C4-2B (cell line): ENCODE measurements around the gene ANKRD44.

Experiments used
- H3K27ac ChIP-seq: fragments of 450-650 bp; 2 replicates; pipeline ENCODE4 v1.5.1; 2017
- CTCF ChIP-seq: fragments of 450-650 bp; conservative IDR thresholded peaks from 2 replicates; pipeline ENCODE4 v1.5.1; 2017; ENCODE audit warnings: mild to moderate bottlenecking
- ZFX ChIP-seq: fragments of 450-650 bp; IDR thresholded peaks from 2 replicates; pipeline ENCODE4 v1.6.1; 2017

Gene ANKRD44

GRCh38 chr2:197195518-197195917, 115.1 kb downstream of the ANKRD44 start:
- TF ChIP-seq CTCF = no peak
- H3K27ac ChIP-seq = no peak overlapping the region

GRCh38 chr2:197191940-197192322, 118.6 kb downstream of the ANKRD44 start:
- H3K27ac ChIP-seq = no peak overlapping the region
- no peak for TF ChIP-seq CTCF
- TF ChIP-seq ZFX = no peak

GRCh38 chr2:197191177-197191939, 119.2 kb downstream of the ANKRD44 start:
- H3K27ac ChIP-seq = no peak overlapping the region
- TF ChIP-seq ZFX = no peak
- peak; percentile 81 for TF ChIP-seq CTCF

- no peak for TF ChIP-seq ZFX
- no peak for TF ChIP-seq CTCF
- no peak overlapping the region for H3K27ac ChIP-seq
These were observed 120.5 kb downstream of the ANKRD44 start for GRCh38 chr2:197190100-197190432.

- TF ChIP-seq ZFX (no peak), CTCF (no peak)
- H3K27ac ChIP-seq = no peak overlapping the region
These were observed 121.0 kb downstream of the ANKRD44 start for GRCh38 chr2:197189426-197190099.

GRCh38 chr2:197185676-197186075, 124.9 kb downstream of the ANKRD44 start:
- TF ChIP-seq ZFX = no peak
- TF ChIP-seq CTCF = no peak
- H3K27ac ChIP-seq = no peak overlapping the region

GRCh38 chr2:197184959-197185586, 125.5 kb downstream of the ANKRD44 start:
- peak overlapping the region; percentile 34 for H3K27ac ChIP-seq
- no peak for TF ChIP-seq ZFX
- TF ChIP-seq CTCF = no peak
